ENCODE data around the gene B3GAT3. TPM values are rescaled to one million over a fixed set of nuclear protein-coding genes. Genes with fewer than 3 reads are reported as not detected.

B3GAT3 gene
- total and polyA plus RNA-seq, 2 donors (not counting 3 experiments of a cell fraction or from before 2014, with no cell fraction given): 31.6 to 37.2 TPM

DNA sequence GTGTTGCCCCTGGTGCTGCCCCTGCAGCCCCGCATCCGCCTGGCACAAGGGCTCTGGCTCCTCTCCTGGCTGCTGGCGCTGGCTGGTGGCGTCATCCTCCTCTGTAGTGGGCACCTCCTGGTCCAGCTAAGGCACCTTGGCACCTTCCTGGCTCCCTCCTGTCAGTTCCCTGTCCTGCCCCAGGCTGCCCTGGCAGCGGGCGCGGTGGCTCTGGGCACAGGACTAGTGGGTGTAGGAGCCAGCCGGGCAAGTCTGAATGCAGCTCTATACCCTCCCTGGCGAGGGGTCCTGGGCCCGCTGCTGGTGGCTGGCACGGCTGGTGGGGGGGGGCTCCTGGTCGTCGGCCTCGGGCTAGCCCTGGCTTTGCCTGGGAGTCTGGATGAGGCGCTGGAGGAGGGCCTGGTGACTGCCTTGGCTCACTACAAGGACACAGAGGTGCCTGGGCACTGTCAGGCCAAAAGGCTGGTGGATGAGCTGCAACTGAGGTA is 8.5 kb downstream of the B3GAT3 start:
- intact Hi-C loops (cut with micrococcal nuclease) (loop anchor here (5.0 kb wide), 1 partner anchor 216 kb away; no protein-coding TSS in a partner anchor), dilution Hi-C loops (cut with MboI; ENCODE audit: extremely low pct_ligation_motif_present, low sequenced_read_pairs) (no loop called here)
- TF ChIP-seq EZH2 (IDR thresholded peaks at IDR 0.05; ENCODE audit: borderline replicate concordance, low read depth, low read length, severe bottlenecking) (no peak), FOS (IDR thresholded peaks at IDR 0.05; ENCODE audit: borderline replicate concordance, insufficient read depth, low read length) (no peak), POLR2AphosphoS5 (IDR thresholded peaks at IDR 0.05; ENCODE audit: insufficient read depth, low read depth, low read length) (no peak), JUN (IDR thresholded peaks at IDR 0.05; ENCODE audit: borderline replicate concordance, insufficient read depth, insufficient read length, low read depth) (no peak), POLR2A (IDR thresholded peaks at IDR 0.05; ENCODE audit: low read depth, low read length) (no peak), MYC (IDR thresholded peaks at IDR 0.05; ENCODE audit: low read depth, low read length) (no peak), GATA2 (IDR thresholded peaks at IDR 0.05; ENCODE audit: insufficient read depth, insufficient read length, low read depth, low read length) (no peak)
- TF ChIP-seq, protein P1, sequence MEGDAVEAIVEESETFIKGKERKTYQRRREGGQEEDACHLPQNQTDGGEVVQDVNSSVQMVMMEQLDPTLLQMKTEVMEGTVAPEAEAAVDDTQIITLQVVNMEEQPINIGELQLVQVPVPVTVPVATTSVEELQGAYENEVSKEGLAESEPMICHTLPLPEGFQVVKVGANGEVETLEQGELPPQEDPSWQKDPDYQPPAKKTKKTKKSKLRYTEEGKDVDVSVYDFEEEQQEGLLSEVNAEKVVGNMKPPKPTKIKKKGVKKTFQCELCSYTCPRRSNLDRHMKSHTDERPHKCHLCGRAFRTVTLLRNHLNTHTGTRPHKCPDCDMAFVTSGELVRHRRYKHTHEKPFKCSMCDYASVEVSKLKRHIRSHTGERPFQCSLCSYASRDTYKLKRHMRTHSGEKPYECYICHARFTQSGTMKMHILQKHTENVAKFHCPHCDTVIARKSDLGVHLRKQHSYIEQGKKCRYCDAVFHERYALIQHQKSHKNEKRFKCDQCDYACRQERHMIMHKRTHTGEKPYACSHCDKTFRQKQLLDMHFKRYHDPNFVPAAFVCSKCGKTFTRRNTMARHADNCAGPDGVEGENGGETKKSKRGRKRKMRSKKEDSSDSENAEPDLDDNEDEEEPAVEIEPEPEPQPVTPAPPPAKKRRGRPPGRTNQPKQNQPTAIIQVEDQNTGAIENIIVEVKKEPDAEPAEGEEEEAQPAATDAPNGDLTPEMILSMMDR (IDR thresholded peaks at IDR 0.05; ENCODE audit: extremely low read depth in 1 of 2, insufficient read depth in 1 of 2, low read depth in 1 of 2, low read length in 2 of 2): no peak
- TF ChIP-seq, protein P2, sequence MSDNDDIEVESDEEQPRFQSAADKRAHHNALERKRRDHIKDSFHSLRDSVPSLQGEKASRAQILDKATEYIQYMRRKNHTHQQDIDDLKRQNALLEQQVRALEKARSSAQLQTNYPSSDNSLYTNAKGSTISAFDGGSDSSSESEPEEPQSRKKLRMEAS (IDR thresholded peaks at IDR 0.05; ENCODE audit: insufficient read depth, insufficient read length): no peak
- peak overlapping the region; percentile 26 for H2AFZ ChIP-seq (ENCODE audit: low read depth, low read length)
- no peak overlapping the region for H3K4me2 ChIP-seq (ENCODE audit: insufficient read depth, low read length)
- H3K9me1 ChIP-seq (replicated peaks; ENCODE audit: control insufficient read depth, extremely low read depth, insufficient read depth, low read length): no peaks in the 10 kb centered on the region
- no TSS peak for BruUV-seq (replicated peaks)
- ChIA-PET POLR2A (no interaction called here), CTCF (interaction anchor here (0.5 to 5.7 kb wide), 5 partner anchors 8 to 219 kb away, joined by 3 to 48 read pairs (median 4); partner anchors contain the start of genes B3GAT3 and TUT1)
- no peak for FAIRE-seq
- H3K27me3 ChIP-seq (ENCODE audit: control insufficient read depth in 2 of 2, insufficient read depth in 2 of 2, low read length in 2 of 2): no peaks in the 10 kb centered on the region
- H3K9ac ChIP-seq (replicated peaks; ENCODE audit: extremely low read depth, insufficient read depth, low read length): peak overlapping the region; percentile 19
- no peak overlapping the region for H3K4me3 ChIP-seq (replicated peaks in 1 of 3; ENCODE audit: insufficient read depth in 1 of 3, low read depth in 1 of 3, low read length in 3 of 3)
- H3K36me3 ChIP-seq (ENCODE audit: control insufficient read depth in 2 of 2, extremely low read depth in 1 of 2, insufficient read depth in 2 of 2, low read length in 2 of 2): peaks cover 0 to 10% of the 10 kb centered on the region in 2 experiments
- peaks cover 14% of the 10 kb centered on the region for H3K79me2 ChIP-seq (ENCODE audit: control insufficient read depth, insufficient read depth, low read length)
- no peaks in the 10 kb centered on the region for H3K9me3 ChIP-seq (replicated peaks; ENCODE audit: control insufficient read depth, insufficient read depth, low read length)
- H4K20me1 ChIP-seq (replicated peaks; ENCODE audit: control insufficient read depth, extremely low read depth, insufficient read depth, low read length): no peaks in the 10 kb centered on the region
- no peak for DNase-seq (ENCODE audit: low read depth, low spot score)
- H3K27ac ChIP-seq (ENCODE audit: insufficient read depth, low read depth, low read length): peak overlapping the region; percentile 3
- H3K4me1 ChIP-seq (ENCODE audit: control insufficient read depth, extremely low read depth, insufficient read depth, low read length): peaks cover 22% of the 10 kb centered on the region

All from endothelial cell of umbilical vein (primary cell).